ENCODE measurements around the gene TFAP2D.

- TF ChIP-seq ZNF555 (tag by site-specific recombination; conservative IDR thresholded peaks at IDR 0.05) (no peak), ZSCAN30 (tag by site-specific recombination; IDR thresholded peaks at IDR 0.05) (no peak), ZNF600 (tag by site-specific recombination; IDR thresholded peaks at IDR 0.05) (no peak), ZNF121 (tag by site-specific recombination; IDR thresholded peaks at IDR 0.05) (no peak), ZNF48 (tag by site-specific recombination; IDR thresholded peaks at IDR 0.05) (no peak), MYNN (tag by site-specific recombination; IDR thresholded peaks at IDR 0.05; ENCODE audit: borderline replicate concordance) (no peak), ZNF146 (tag by site-specific recombination; IDR thresholded peaks at IDR 0.05) (no peak), ZNF239 (tag by site-specific recombination; IDR thresholded peaks at IDR 0.05) (no peak), ZNF704 (tag by site-specific recombination; IDR thresholded peaks at IDR 0.05) (no peak), ZNF658 (tag by site-specific recombination; IDR thresholded peaks at IDR 0.05) (no peak)
- TF ChIP-seq, protein P1, sequence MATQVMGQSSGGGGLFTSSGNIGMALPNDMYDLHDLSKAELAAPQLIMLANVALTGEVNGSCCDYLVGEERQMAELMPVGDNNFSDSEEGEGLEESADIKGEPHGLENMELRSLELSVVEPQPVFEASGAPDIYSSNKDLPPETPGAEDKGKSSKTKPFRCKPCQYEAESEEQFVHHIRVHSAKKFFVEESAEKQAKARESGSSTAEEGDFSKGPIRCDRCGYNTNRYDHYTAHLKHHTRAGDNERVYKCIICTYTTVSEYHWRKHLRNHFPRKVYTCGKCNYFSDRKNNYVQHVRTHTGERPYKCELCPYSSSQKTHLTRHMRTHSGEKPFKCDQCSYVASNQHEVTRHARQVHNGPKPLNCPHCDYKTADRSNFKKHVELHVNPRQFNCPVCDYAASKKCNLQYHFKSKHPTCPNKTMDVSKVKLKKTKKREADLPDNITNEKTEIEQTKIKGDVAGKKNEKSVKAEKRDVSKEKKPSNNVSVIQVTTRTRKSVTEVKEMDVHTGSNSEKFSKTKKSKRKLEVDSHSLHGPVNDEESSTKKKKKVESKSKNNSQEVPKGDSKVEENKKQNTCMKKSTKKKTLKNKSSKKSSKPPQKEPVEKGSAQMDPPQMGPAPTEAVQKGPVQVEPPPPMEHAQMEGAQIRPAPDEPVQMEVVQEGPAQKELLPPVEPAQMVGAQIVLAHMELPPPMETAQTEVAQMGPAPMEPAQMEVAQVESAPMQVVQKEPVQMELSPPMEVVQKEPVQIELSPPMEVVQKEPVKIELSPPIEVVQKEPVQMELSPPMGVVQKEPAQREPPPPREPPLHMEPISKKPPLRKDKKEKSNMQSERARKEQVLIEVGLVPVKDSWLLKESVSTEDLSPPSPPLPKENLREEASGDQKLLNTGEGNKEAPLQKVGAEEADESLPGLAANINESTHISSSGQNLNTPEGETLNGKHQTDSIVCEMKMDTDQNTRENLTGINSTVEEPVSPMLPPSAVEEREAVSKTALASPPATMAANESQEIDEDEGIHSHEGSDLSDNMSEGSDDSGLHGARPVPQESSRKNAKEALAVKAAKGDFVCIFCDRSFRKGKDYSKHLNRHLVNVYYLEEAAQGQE (tag by site-specific recombination; IDR thresholded peaks at IDR 0.05), result no peak
- TF ChIP-seq, protein P2, sequence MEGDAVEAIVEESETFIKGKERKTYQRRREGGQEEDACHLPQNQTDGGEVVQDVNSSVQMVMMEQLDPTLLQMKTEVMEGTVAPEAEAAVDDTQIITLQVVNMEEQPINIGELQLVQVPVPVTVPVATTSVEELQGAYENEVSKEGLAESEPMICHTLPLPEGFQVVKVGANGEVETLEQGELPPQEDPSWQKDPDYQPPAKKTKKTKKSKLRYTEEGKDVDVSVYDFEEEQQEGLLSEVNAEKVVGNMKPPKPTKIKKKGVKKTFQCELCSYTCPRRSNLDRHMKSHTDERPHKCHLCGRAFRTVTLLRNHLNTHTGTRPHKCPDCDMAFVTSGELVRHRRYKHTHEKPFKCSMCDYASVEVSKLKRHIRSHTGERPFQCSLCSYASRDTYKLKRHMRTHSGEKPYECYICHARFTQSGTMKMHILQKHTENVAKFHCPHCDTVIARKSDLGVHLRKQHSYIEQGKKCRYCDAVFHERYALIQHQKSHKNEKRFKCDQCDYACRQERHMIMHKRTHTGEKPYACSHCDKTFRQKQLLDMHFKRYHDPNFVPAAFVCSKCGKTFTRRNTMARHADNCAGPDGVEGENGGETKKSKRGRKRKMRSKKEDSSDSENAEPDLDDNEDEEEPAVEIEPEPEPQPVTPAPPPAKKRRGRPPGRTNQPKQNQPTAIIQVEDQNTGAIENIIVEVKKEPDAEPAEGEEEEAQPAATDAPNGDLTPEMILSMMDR (tag by site-specific recombination; IDR thresholded peaks at IDR 0.05), result no peak
Measured at GRCh38 chr6:50780382-50780781, 67.1 kb downstream of the TFAP2D start.
